ENCODE results near the gene TENM4.

DNA sequence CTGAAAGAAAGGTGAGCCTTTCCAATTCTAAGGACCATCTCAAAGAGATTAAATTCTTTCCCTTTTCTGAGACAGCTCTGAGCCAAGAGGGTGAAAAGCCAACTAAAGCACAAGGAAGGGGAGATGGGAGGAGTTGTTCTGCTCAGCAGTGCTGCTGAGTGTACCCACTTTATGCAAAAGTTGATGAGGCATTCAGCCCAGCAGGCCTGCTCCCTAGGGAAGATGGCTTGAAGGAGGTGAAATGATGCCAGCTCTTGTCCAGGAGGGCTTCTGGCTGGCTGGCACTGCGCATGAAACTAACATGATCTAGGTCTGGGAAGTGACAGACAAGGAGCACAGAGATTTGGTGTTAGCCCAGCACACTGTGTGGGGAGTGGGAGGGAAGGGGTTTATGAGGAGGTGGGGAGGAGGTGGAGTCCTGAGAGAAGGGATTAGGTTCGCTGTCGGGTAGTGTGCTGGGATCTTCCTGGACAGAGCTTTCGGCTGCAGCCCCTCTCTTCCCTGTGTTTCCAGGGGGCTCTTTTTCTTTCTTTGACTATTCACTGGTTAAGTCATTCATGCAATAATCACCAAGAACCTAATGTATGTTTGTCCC lies 640.6 kb downstream of the TENM4 start:
- TF ChIP-seq, protein P1, sequence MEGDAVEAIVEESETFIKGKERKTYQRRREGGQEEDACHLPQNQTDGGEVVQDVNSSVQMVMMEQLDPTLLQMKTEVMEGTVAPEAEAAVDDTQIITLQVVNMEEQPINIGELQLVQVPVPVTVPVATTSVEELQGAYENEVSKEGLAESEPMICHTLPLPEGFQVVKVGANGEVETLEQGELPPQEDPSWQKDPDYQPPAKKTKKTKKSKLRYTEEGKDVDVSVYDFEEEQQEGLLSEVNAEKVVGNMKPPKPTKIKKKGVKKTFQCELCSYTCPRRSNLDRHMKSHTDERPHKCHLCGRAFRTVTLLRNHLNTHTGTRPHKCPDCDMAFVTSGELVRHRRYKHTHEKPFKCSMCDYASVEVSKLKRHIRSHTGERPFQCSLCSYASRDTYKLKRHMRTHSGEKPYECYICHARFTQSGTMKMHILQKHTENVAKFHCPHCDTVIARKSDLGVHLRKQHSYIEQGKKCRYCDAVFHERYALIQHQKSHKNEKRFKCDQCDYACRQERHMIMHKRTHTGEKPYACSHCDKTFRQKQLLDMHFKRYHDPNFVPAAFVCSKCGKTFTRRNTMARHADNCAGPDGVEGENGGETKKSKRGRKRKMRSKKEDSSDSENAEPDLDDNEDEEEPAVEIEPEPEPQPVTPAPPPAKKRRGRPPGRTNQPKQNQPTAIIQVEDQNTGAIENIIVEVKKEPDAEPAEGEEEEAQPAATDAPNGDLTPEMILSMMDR (IDR thresholded peaks at IDR 0.05), result no peak
- TF ChIP-seq EZH2 (IDR thresholded peaks at IDR 0.05) (no peak), EZH2phosphoT487 (IDR thresholded peaks at IDR 0.05) (no peak)

Data from neural progenitor cell (in vitro differentiated cells).